ENCODE results near the gene SIGLEC6.

GRCh38 chr19:51547397-51548212 is 16.1 kb upstream of the SIGLEC6 start:
- TF ChIP-seq POLR2AphosphoS5 (IDR thresholded peaks at IDR 0.05; ENCODE audit: low read depth, low read length) (no peak), POLR2A (IDR thresholded peaks at IDR 0.05; ENCODE audit: low read depth, low read length) (no peak), TAF1 (IDR thresholded peaks at IDR 0.05; ENCODE audit: low read depth, low read length) (no peak), SPI1 (IDR thresholded peaks at IDR 0.05; ENCODE audit: low read depth, low read length) (no peak), POU2F2 (IDR thresholded peaks at IDR 0.05; ENCODE audit: low read depth, low read length) (no peak), PAX5 (IDR thresholded peaks at IDR 0.05; ENCODE audit: insufficient read depth, low read length, severe bottlenecking) (no peak)
